ENCODE results near the gene CCDC126. TPM values are rescaled to one million over a fixed set of nuclear protein-coding genes. Genes with fewer than 3 reads are reported as not detected.

CCDC126 gene
- total and polyA plus RNA-seq, 9 of the 15 experiments (the other 6 are each of a cell fraction or from before 2014, with no cell fraction given), result 3.0 to 16.2 (median 5.2) TPM

GRCh38 chr7:23616593-23616992 lies 19.4 kb downstream of the CCDC126 start (continued):
- TF ChIP-seq CLOCK (CRISPR knock-in tag; IDR thresholded peaks at IDR 0.05; ENCODE audit: borderline replicate concordance), result no peak
- no peak for TF ChIP-seq ZNF133 (CRISPR knock-in tag; IDR thresholded peaks at IDR 0.05)
- TF ChIP-seq SIX5 (IDR thresholded peaks at IDR 0.05; ENCODE audit: borderline replicate concordance in 1 of 2, insufficient read depth in 1 of 2, low read depth in 1 of 2, low read length in 2 of 2), result no peak
- no peak for TF ChIP-seq NR2F6 (CRISPR knock-in tag; IDR thresholded peaks at IDR 0.05)
- no peak for TF ChIP-seq CBX3 (IDR thresholded peaks at IDR 0.05; ENCODE audit: borderline replicate concordance in 1 of 2, low read length in 2 of 2)
- TF ChIP-seq, protein P1, sequence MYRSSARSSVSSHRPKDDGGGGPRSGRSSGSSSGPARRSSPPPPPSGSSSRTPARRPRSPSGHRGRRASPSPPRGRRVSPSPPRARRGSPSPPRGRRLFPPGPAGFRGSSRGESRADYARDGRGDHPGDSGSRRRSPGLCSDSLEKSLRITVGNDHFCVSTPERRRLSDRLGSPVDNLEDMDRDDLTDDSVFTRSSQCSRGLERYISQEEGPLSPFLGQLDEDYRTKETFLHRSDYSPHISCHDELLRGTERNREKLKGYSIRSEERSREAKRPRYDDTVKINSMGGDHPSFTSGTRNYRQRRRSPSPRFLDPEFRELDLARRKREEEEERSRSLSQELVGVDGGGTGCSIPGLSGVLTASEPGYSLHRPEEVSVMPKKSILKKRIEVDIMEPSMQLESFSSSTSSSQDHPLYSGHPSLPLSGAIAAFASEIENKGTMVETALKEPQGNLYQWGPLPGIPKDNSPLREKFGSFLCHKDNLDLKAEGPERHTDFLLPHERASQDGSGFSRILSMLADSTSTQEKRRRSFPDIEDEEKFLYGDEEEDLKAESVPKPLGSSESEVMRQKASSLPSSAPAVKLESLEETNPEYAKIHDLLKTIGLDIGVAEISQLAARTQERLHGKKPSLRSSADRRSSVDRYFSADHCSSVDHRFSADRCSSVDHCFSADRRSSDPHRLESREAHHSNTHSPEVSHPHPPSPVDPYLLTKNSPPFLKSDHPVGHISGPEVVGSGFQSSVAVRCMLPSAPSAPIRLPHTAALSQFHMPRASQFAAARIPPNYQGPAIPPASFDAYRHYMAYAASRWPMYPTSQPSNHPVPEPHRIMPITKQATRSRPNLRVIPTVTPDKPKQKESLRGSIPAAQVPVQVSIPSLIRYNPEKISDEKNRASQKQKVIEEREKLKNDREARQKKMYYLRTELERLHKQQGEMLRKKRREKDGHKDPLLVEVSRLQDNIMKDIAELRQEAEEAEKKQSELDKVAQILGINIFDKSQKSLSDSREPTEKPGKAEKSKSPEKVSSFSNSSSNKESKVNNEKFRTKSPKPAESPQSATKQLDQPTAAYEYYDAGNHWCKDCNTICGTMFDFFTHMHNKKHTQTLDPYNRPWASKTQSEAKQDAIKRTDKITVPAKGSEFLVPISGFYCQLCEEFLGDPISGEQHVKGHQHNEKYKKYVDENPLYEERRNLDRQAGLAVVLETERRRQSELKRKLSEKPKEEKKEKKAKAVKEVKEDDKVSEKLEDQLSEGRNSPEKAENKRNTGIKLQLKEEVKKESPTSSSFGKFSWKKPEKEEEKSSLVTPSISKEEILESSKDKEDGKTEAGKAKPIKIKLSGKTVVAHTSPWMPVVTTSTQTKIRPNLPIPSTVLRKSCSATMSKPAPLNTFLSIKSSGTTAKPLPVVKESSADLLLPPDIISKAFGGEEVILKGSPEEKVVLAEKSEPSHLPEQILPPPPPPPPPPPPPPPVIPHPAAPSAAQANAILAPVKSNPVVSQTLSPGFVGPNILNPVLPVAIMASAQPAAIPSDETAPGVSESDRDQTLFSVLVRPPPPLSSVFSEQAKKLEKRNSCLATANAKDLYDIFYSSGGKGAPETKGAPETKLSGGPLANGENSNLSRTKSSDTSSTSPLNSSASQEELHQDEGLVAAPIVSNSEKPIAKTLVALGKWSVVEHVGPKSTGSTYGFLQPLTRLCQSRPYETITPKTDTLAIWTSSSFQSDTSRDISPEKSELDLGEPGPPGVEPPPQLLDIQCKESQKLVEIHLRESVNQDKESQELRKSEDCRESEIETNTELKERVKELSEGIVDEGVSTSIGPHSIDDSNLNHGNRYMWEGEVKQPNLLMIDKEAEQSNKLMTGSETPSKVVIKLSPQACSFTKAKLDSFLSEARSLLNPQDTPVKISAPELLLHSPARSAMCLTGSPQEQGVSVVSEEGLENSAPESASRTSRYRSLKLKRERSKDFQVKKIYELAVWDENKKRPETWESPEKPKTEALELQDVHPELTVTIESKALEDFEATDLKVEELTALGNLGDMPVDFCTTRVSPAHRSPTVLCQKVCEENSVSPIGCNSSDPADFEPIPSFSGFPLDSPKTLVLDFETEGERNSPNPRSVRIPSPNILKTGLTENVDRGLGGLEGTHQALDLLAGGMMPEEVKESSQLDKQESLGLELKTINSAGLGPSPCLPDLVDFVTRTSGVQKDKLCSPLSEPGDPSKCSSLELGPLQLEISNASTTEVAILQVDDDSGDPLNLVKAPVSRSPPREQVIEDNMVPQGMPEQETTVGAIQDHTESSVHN (IDR thresholded peaks at IDR 0.05; ENCODE audit: borderline replicate concordance in 1 of 2, low read depth in 1 of 2), result no peak
- no peak for TF ChIP-seq TAF9B (IDR thresholded peaks at IDR 0.05; ENCODE audit: partially characterized antibody)
- no peak for TF ChIP-seq ATF1 (CRISPR knock-in tag; IDR thresholded peaks at IDR 0.05)
- no peak for TF ChIP-seq ATF1 (tag; IDR thresholded peaks at IDR 0.05)
- TF ChIP-seq SLC30A9 (CRISPR knock-in tag; IDR thresholded peaks at IDR 0.05), result no peak
- TF ChIP-seq E2F5 (CRISPR knock-in tag; IDR thresholded peaks at IDR 0.05), result no peak
